Measurements from ENCODE around the gene PAPSS1.

GRCh38 chr4:107618656-107619055 lies 101.4 kb downstream of the PAPSS1 start:
- TF ChIP-seq EZH2phosphoT487 (IDR thresholded peaks at IDR 0.05; ENCODE audit: borderline replicate concordance, low read length) (no peak), CTCF (IDR thresholded peaks at IDR 0.05; ENCODE audit: low read depth, low read length, poor library complexity, severe bottlenecking) (no peak)

All from DOHH2 (cell line).